HG03060 (cell line): ENCODE data around the gene PLEKHH1.

ENCODE experiments used
- ATAC-seq: cut with Tn5 transposase; IDR thresholded peaks from one replicate; pipeline ENCODE4 v1.9.1; 2021; ENCODE audit warnings: low read depth, moderate number of reproducible peaks; ENCODE audit not compliant: unreplicated experiment

Gene PLEKHH1

GRCh38 chr14:67562025-67562775, 29.1 kb downstream of the PLEKHH1 start:
- ATAC-seq = no peak

GRCh38 chr14:67562776-67563150, 29.7 kb downstream of the PLEKHH1 start:
- no peak for ATAC-seq

- ATAC-seq = no peak
These were observed 31.1 kb downstream of the PLEKHH1 start for GRCh38 chr14:67564236-67564635.

GRCh38 chr14:67566908-67567307, 33.8 kb downstream of the PLEKHH1 start:
- ATAC-seq = no peak

GRCh38 chr14:67567654-67568053, 34.6 kb downstream of the PLEKHH1 start:
- ATAC-seq = no peak

- ATAC-seq = no peak
These were observed 36.0 kb downstream of the PLEKHH1 start for GRCh38 chr14:67569011-67569650.

GRCh38 chr14:67569651-67570290, 36.7 kb downstream of the PLEKHH1 start:
- ATAC-seq = no peak

GRCh38 chr14:67570453-67570852, 37.4 kb downstream of the PLEKHH1 start:
- ATAC-seq = no peak

- no peak for ATAC-seq
These were observed 38.3 kb downstream of the PLEKHH1 start for GRCh38 chr14:67571275-67571990.

- no peak for ATAC-seq
These were observed 38.9 kb downstream of the PLEKHH1 start for GRCh38 chr14:67571991-67572323.

- ATAC-seq = no peak
These were observed 39.5 kb downstream of the PLEKHH1 start for GRCh38 chr14:67572608-67573007.

- ATAC-seq = no peak
These were observed 40.3 kb downstream of the PLEKHH1 start for GRCh38 chr14:67573228-67574010.

GRCh38 chr14:67574156-67574555, 41.1 kb downstream of the PLEKHH1 start:
- ATAC-seq = no peak

GRCh38 chr14:67574806-67575205, 41.7 kb downstream of the PLEKHH1 start:
- ATAC-seq = no peak

GRCh38 chr14:67575684-67576083, 42.6 kb downstream of the PLEKHH1 start:
- no peak for ATAC-seq

- no peak for ATAC-seq
These were observed 43.3 kb downstream of the PLEKHH1 start for GRCh38 chr14:67576216-67576955.

- no peak for ATAC-seq
These were observed 44.2 kb downstream of the PLEKHH1 start for GRCh38 chr14:67577181-67577808.

- ATAC-seq = no peak
These were observed 45.0 kb downstream of the PLEKHH1 start for GRCh38 chr14:67577909-67578749.
